WI38 (cell line): ENCODE measurements around the gene PIEZO2.
"Not testable (repeated sequence)": the region's sequence is repeated elsewhere in the genome, so short reads cannot be mapped to it uniquely, and the experiment has no call there.

Source experiments
- H3K4me3 ChIP-seq: 2 replicates; pipeline ENCODE4 v1.5.1; 2011; ENCODE audit warnings: low read depth, mild to moderate bottlenecking, control low read depth, low read length
- CTCF ChIP-seq: IDR thresholded peaks from 2 replicates; pipeline ENCODE4 v1.5.1; 2012; ENCODE audit warnings: low read depth, mild to moderate bottlenecking, control low read depth, low read length

The PIEZO2 gene

GRCh38 chr18:10659594-10659993 is 489.8 kb downstream of the PIEZO2 start:
- H3K4me3 ChIP-seq = no peak overlapping the region
- TF ChIP-seq CTCF = no peak

- H3K4me3 ChIP-seq = no peak overlapping the region
- TF ChIP-seq CTCF = no peak
These were observed 490.4 kb downstream of the PIEZO2 start for GRCh38 chr18:10659000-10659399.

DNA sequence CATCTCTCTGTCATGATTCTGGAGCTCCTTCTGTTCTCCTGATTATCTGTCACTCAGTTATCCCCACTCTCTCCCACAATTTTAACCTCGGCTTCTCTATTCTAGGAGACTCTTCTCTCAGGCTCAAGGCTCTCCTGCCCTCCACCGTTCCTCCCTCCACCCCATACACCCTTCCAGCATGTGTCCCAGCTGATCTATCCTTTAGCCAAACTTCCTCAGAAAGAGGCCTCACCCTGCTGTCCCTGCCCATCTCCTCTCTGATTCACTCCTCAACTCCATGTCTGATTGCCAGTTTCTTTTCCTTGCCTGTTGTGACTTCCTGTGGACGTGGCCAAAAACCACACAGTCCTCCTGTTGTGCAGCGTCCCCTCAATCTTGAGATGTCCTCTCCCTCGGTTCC is 505.4 kb downstream of the PIEZO2 start:
- not testable (repeated sequence) for H3K4me3 ChIP-seq

DNA sequence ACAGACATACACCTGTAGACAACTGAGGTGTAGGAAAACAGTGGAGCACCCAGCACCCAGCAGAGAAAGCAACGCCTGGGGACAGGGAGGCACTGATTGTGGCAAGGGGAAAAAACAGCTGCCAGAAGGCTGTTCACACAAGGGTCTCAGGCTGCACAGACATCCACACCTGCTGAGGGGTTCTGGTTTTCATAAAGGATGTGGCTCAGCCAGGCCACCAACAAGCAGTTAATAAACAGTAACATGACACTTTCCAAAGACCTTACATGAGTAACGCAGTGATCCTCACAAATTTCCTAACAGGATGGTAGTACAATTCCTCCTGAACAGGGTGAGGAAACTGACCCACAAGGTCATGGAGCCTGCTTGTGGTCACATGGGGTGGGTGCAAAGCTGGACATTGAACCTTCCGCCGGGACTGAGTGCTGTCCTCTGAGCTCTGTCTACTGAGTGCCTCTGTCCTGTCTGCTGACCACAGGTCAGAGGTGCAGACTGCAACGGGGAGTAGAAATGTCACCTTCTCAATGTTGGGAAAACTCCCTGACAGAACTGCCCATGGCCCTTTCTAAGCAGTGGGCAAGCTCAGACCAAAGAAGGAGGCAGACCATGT is 506.3 kb downstream of the PIEZO2 start:
- not testable (repeated sequence) for H3K4me3 ChIP-seq

GRCh38 chr18:10638539-10638885 is 510.9 kb downstream of the PIEZO2 start:
- not testable (repeated sequence) for H3K4me3 ChIP-seq

DNA sequence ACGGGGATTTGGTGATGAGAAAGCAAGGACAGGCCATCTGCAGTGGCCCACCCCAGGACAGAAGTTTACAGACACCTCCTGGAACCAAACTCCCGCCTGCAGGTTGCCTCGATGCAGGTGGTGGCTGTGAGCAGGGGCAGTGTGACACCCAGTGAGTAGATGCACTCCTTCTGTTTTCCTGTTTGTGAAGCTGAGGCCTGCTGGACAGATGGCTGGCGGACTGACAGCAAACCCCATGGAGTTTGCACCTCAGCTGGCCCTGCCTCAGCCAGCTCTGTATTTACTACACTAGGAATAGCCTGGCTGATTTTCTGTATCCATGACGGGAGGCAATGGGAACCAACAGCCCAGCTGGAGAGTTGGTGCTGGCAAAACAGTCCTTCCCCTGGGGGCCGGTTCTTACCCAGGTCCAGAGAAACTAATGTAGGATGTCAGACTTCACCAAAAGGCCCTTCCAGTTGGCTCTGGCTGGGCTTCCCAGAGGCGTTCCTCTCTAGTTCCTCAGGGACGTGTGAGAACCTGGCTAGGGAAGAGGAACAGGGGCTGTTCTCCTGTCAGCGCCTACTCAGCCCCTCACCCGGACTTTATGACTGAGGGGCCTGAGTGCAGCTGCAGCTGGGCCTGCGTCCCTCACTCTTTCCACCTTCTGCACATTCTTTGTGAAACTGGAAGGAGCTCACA is 511.4 kb downstream of the PIEZO2 start:
- not testable (repeated sequence) for H3K4me3 ChIP-seq

DNA sequence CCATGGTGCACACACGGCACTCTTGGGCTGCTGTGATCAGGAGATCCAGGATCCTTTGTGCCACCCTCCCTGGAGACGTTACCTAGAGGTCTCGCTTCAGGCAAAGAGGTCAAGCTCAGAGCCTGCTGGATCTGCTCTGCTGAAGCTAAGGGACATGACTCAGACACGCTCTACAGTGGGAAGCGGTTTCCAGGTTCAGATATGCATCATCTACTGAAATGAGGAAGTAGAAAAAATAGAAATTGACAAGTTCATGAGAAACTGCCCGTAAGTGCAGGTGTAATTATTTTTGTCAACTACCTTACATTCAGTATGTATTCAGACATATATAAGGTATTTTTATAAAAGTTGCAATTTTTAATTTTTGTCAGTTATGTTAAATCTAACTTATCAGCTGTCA is 520.3 kb downstream of the PIEZO2 start:
- H3K4me3 ChIP-seq = not testable (repeated sequence)

DNA sequence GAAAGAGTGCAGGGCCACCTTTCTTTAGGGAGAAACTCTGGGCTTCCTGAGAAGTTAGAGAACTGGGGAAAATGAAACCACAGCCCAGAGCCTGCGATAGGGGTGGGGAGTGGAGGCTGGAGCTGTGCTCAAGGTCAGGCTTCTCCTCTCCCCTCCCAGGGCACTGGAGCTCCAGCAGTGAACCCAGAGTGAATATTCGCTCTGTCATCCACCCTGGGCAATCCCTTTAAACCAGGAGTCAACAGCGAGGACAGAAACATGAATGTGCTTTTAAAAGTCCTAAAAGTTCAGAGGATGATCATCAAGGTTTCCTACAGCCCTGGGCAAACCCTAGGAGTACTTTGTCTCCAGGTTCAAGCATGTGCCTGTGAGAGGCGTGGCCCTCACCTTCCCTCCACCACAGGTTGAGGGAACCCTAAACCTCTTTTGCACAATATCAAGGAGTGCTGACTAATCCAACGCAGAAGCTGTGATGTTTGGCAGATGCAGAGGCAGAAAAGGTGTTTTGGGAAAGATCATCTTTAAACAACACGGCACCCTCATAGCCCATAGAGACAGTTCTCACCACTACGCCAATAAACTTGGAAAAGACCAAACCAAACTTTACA is 522.7 kb downstream of the PIEZO2 start:
- H3K4me3 ChIP-seq = not testable (repeated sequence)

GRCh38 chr18:10623606-10624005 is 525.8 kb downstream of the PIEZO2 start:
- H3K4me3 ChIP-seq = not testable (repeated sequence)

DNA sequence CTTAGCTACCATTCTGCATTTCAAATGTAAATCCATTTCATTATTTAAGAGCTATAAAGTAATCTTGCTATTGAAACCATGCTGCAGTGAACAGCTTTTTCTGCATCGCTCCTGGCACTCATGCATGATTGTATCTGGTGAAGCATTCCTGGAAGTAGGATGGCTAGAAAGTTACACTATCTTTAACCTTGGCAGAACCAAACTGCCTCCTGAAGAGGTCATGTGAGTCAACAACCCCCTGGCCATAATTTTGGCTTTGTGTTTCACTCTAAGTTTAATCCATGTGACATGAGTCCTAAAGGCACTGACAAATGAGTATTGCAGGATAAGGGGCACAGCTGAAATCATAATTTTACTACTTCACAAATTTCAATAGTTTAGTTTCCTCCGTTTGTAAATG is 526.4 kb downstream of the PIEZO2 start:
- not testable (repeated sequence) for H3K4me3 ChIP-seq

DNA sequence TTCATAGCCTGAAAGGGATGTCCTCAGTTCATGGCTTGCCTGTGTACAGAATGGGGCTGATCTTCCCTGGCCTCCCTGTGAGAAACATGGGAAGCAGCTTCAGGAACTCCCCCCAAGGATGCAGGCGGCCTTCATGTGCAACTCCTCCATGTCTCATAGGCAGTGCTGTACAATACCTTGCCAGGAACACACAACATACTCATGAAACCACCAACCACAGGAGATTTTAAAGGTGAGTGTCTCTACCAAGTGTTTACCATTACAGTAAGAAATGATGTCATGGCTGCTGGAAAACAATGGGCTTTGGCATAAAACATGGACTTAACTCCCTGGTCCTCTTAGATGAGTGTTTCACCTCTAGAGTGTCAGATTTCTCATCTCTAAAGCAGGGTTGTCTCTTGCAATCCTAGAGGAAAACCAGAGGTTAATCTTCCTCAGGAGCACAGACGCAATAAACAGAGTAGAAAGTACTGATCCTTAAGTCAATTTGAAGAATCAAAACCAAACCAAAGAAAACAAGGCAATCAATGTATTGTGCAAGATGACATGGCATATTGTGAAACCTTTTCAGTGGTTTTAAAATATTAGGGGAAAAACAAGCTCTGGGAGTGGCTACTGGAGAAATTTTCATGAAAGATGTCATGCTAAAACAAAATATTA is 528.6 kb downstream of the PIEZO2 start:
- H3K4me3 ChIP-seq = not testable (repeated sequence)
